GM12878 (cell line): ENCODE measurements around the gene CALD1. TPM values are rescaled to one million over a fixed set of nuclear protein-coding genes. Genes with fewer than 3 reads are reported as not detected.
"Not testable (repeated sequence)": the region's sequence is repeated elsewhere in the genome, so short reads cannot be mapped to it uniquely, and the experiment has no call there.

ENCODE experiments used
- ATAC-seq: fragments of 200-7000 bp; cut with Tn5 transposase; 3 replicates; pipeline ENCODE4 v1.9.1; 2020; ENCODE audit warnings: mild to moderate bottlenecking, moderate library complexity
- BruUV-seq: library from RNA; stranded (reverse); fragments of 400-500 nt; replicated peaks from 2 replicates; lab custom pipeline; 2021; lab: Mats Ljungman, UMichigan
- CTCF ChIA-PET: fragments of 300-600 bp; sonication (Branson Sonifier 250); formaldehyde crosslinking; extraction: SDS; loops from one replicate; lab custom pipeline; 2021; ENCODE audit warnings: inconsistent platforms; lab: Yijun Ruan, JAX
- POLR2A ChIA-PET: fragments of 350-600 bp; formaldehyde crosslinking; extraction: SDS; loops from one replicate; lab custom pipeline; 2021; ENCODE audit warnings: inconsistent platforms; lab: Charles Lee
- RAD21 ChIA-PET: fragments of 300-600 bp; sonication (Branson Sonifier 250); formaldehyde crosslinking; loops from one replicate; lab custom pipeline; 2023; ENCODE audit warnings: antibody characterized with exemption; ENCODE audit not compliant: unreplicated experiment; lab: Charles Lee
- SMC1A ChIA-PET: fragments of 300-600 bp; sonication (Branson Sonifier 250); formaldehyde crosslinking; loops from one replicate; lab custom pipeline; 2023; ENCODE audit not compliant: unreplicated experiment, uncharacterized antibody; lab: Charles Lee
- DNase-seq: peaks from one replicate; pipeline ENCODE4 v3.0.0-alpha.2; 2011; ENCODE audit warnings: low read depth, low spot score
- FAIRE-seq: peaks from 3 replicates; lab custom pipeline; 2011; peaks lifted over from hg19 to GRCh38; lab: Jason Lieb, UNC
- H2AFZ ChIP-seq: 2 replicates; pipeline ENCODE4 v1.6.0; 2011; ENCODE audit warnings: low read depth, low read length, control low read depth; ENCODE audit not compliant: control insufficient read depth
- H3K27ac ChIP-seq: 2 replicates; pipeline ENCODE4 v1.5.1; 2011; ENCODE audit warnings: control low read depth; ENCODE audit not compliant: control insufficient read depth, insufficient read depth
- H3K27me3 ChIP-seq, 2 experiments: replicated peaks in 1 of 2; 2 replicates each; pipeline versions ENCODE4 v1.6.0 to v1.6.1; 2011; ENCODE audit warnings: low read length in 1 of 2; ENCODE audit not compliant: control insufficient read depth in 2 of 2, insufficient read depth in 2 of 2
- H3K36me3 ChIP-seq, 2 experiments: 2 replicates each; pipeline ENCODE4 v1.5.1; 2011; ENCODE audit warnings: low read length in 1 of 2; ENCODE audit not compliant: control insufficient read depth in 2 of 2, insufficient read depth in 2 of 2
- H3K4me1 ChIP-seq: 2 replicates; pipeline ENCODE4 v1.6.1; 2011; ENCODE audit warnings: mild to moderate bottlenecking, low read length, moderate library complexity, mixed read lengths; ENCODE audit not compliant: control insufficient read depth, insufficient read depth
- H3K4me2 ChIP-seq: 2 replicates; pipeline ENCODE4 v1.6.0; 2011; ENCODE audit warnings: control low read depth; ENCODE audit not compliant: control insufficient read depth, insufficient read depth
- H3K4me3 ChIP-seq: fragments of 200-600 bp; sonication (generic); 2 replicates; pipeline ENCODE4 v1.5.1; 2016
- H3K79me2 ChIP-seq: 2 replicates; pipeline ENCODE4 v1.6.0; 2011; ENCODE audit warnings: low read length; ENCODE audit not compliant: control insufficient read depth, insufficient read depth
- H3K9ac ChIP-seq: 2 replicates; pipeline ENCODE4 v1.8.0; 2011; ENCODE audit warnings: low read length, control low read depth, mixed read lengths; ENCODE audit not compliant: control insufficient read depth, insufficient read depth
- H3K9me3 ChIP-seq: replicated peaks from 3 replicates; pipeline ENCODE4 v1.5.1; 2011; ENCODE audit warnings: mild to moderate bottlenecking, low read length; ENCODE audit not compliant: control insufficient read depth, insufficient read depth
- H4K20me1 ChIP-seq: 2 replicates; pipeline ENCODE4 v1.6.0; 2011; ENCODE audit not compliant: control insufficient read depth, insufficient read depth
- ELK1 ChIP-seq: IDR thresholded peaks from 2 replicates; pipeline ENCODE4 v1.6.1; 2012; ENCODE audit warnings: low read depth, low read length, improper control_type of control experiment
- MLLT1 ChIP-seq: fragments of 450-650 bp; IDR thresholded peaks from 2 replicates; pipeline ENCODE4 v1.6.1; 2016; ENCODE audit warnings: mild to moderate bottlenecking
- PAX8 ChIP-seq: fragments of 450-650 bp; IDR thresholded peaks from 2 replicates; pipeline ENCODE4 v1.6.1; 2017; ENCODE audit warnings: mild to moderate bottlenecking, moderate library complexity
- RB1 ChIP-seq: fragments of 450-650 bp; formaldehyde crosslinking; IDR thresholded peaks from 2 replicates; pipeline ENCODE4 v1.6.1; 2017; ENCODE audit warnings: mild to moderate bottlenecking, borderline replicate concordance
- REST ChIP-seq: IDR thresholded peaks from 2 replicates; pipeline ENCODE4 v1.6.1; 2012; ENCODE audit warnings: mild to moderate bottlenecking, low read depth, low read length
- TAF1 ChIP-seq: IDR thresholded peaks from 2 replicates; pipeline ENCODE4 v1.6.1; 2011; ENCODE audit warnings: mild to moderate bottlenecking, low read depth, low read length, borderline replicate concordance
- WGBS: methylation state at CpG from one replicate; pipeline ENCODE4 v1.1.6; 2016; ENCODE audit warnings: low lambda C conversion rate; ENCODE audit not compliant: insufficient replicate concordance, insufficient coverage; ENCODE audit errors: missing lambda C conversion rate; 5-methylcytosine and 5-hydroxymethylcytosine counted together
- in situ Hi-C: fragments of 300-500 bp; cut with MboI; formaldehyde crosslinking; loops from 9 replicates; pipeline ENCODE4 v1.14.3; 2018; ENCODE audit warnings: mixed read lengths
- intact Hi-C: fragments of 100-400 bp; cut with micrococcal nuclease; formaldehyde crosslinking; loops from one replicate; pipeline ENCODE4 v1.14.2; 2022; ENCODE audit not compliant: unreplicated experiment
- polyA plus RNA-seq, 11 experiments: library from polyadenylated mRNA; depleted of rRNA in 4 of 11; unstranded in 6 of 11; stranded (reverse) in 5 of 11; fragments of >200 nt; fragmentation: Nextera tagmentation in 4 of 11; fragmentation: Illumina TruSeq in 1 of 11; extraction: Ambion mirVana in 4 of 11; extraction: Trizol in 1 of 11; gene quantifications; 1 replicate in 1 of 11; 2 replicates in 10 of 11; pipeline versions ENCODE4 v1.2.1 to v1.2.3, GENCODE V29; 2011 to 2016; ENCODE audit warnings: inconsistent platforms in 2 of 11, missing spikeins in 2 of 11, low read depth in 1 of 11
- total RNA-seq, 4 experiments: library from RNA; depleted of rRNA in 3 of 4; stranded (reverse); fragments of >200 nt in 3 of 4; fragmentation: Illumina TruSeq in 1 of 4; extraction: Trizol in 1 of 4; gene quantifications; 2 replicates each; pipeline versions ENCODE4 v1.2.1 to v1.2.3, GENCODE V29; 2013 to 2021

The CALD1 gene
- total and polyA plus RNA-seq, 10 of the 15 experiments (the other 5 are each of a cell fraction or from before 2014, with no cell fraction given): 0.03 to 1.3 (median 0.22) TPM

GRCh38 chr7:134968110-134968509 is 188.7 kb downstream of the CALD1 start:
- in situ Hi-C loops (no loop called here), intact Hi-C loops (no loop called here)
- H3K79me2 ChIP-seq: no peaks in the 10 kb centered on the region
- H3K4me2 ChIP-seq: no peak overlapping the region
- H3K27me3 ChIP-seq: no peaks in the 10 kb centered on the region; a peak in 1 of 4 replicates
- CTCF ChIA-PET: interaction anchor here (1.2 to 2.2 kb wide), 3 partner anchors 10 to 18 kb away, joined by 3 to 5 read pairs (median 5); partner anchors contain the start of gene AGBL3
- H3K27ac ChIP-seq: no peak overlapping the region
- WGBS: 97% methylated on average over 4 of the region's 4 CpGs
- no TSS peak for BruUV-seq
- RAD21 ChIA-PET: interaction anchor here (1.4 kb wide), 1 partner anchor 203 kb away, joined by 3 read pairs; no protein-coding TSS in a partner anchor
- POLR2A ChIA-PET: no interaction called here
- no peaks in the 10 kb centered on the region; the same call in 2 of the 3 replicates for H3K9me3 ChIP-seq
- SMC1A ChIA-PET: interaction anchor here (0.9 kb wide), 1 partner anchor 332 kb away, joined by 3 read pairs; no protein-coding TSS in a partner anchor
- H3K4me1 ChIP-seq: no peaks in the 10 kb centered on the region
- no peak overlapping the region for H3K4me3 ChIP-seq
- no peak overlapping the region for H2AFZ ChIP-seq
- no peak for FAIRE-seq
- H4K20me1 ChIP-seq: no peaks in the 10 kb centered on the region
- no peak overlapping the region for H3K9ac ChIP-seq
- DNase-seq: no peak
- no peaks in the 10 kb centered on the region for H3K36me3 ChIP-seq
- ATAC-seq: no peak
- TF ChIP-seq RB1: no peak
- no peak for TF ChIP-seq ELK1
- no peak for TF ChIP-seq PAX8
- TF ChIP-seq TAF1: no peak
- TF ChIP-seq REST: no peak
- no peak for TF ChIP-seq MLLT1

- CTCF ChIA-PET, H3K9ac ChIP-seq, POLR2A ChIA-PET, H3K4me2 ChIP-seq, H3K4me1 ChIP-seq, H2AFZ ChIP-seq, DNase-seq, H3K27me3 ChIP-seq, RAD21 ChIA-PET, ATAC-seq, H3K36me3 ChIP-seq, H3K27ac ChIP-seq, H3K79me2 ChIP-seq, SMC1A ChIA-PET, BruUV-seq, FAIRE-seq, H4K20me1 ChIP-seq, H3K9me3 ChIP-seq, H3K4me3 ChIP-seq, intact Hi-C loops: not testable (repeated sequence)
- WGBS: 71% methylated on average over 3 of the region's 3 CpGs
- in situ Hi-C loops: loop anchor here (25.0 kb wide), 1 partner anchor 981 kb away; no protein-coding TSS in a partner anchor
These were observed 202.2 kb downstream of the CALD1 start for GRCh38 chr7:134981645-134982044.
